Measurements from ENCODE around the gene CLK1. TPM values are rescaled to one million over a fixed set of nuclear protein-coding genes. Genes with fewer than 3 reads are reported as not detected.

The CLK1 gene
- total and polyA plus RNA-seq, 2 of the 13 experiments (the other 11 are each of a cell fraction or from before 2014, with no cell fraction given) = 66.6 to 101 TPM

DNA sequence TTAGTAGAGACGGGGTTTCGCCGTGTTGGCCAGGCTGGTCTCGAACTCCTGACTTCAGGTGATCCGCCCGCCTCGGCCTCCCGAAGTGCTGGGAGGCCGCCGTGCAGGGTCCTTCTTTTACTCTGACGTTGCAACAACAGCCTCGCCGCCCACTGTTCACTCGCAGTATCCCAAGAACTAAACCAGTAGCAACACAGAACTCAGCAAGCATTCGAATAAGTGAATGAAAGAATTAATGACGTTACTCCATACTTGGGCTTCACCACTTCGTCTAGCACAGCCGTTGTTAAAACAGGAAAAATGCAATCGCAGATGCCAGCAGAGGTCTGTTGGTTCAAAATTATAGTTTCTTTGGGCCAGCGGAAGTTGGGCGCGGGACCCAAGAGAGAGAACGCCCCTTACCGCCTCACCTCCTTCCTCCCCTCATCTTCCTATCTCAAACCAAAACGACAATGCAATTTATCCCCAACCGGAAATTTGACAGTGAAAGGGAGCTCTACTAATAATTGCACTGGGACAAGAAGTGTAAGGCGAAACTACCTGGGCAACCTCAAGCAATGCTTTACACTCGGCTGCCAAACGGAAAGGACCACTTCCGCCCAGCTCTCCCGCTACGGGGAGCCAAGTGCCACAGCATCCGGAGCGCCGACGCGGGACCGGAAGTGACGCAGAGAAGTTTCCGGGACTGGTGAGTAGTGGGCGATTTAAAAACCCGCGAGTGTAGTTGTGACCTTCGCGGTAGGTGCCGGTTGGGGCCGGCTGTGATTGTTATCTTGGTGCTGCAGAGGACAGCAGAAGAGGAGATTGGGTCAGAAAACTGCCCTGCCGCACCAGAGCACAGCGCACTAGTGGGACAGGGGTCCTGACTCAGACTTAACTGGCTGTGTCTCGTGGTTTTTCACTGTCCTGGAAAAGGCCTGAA is 24.5 kb upstream of the CLK1 start, which contains the start of the genes NIF3L1 and PPIL3 (continued):
- TF ChIP-seq, protein P1, sequence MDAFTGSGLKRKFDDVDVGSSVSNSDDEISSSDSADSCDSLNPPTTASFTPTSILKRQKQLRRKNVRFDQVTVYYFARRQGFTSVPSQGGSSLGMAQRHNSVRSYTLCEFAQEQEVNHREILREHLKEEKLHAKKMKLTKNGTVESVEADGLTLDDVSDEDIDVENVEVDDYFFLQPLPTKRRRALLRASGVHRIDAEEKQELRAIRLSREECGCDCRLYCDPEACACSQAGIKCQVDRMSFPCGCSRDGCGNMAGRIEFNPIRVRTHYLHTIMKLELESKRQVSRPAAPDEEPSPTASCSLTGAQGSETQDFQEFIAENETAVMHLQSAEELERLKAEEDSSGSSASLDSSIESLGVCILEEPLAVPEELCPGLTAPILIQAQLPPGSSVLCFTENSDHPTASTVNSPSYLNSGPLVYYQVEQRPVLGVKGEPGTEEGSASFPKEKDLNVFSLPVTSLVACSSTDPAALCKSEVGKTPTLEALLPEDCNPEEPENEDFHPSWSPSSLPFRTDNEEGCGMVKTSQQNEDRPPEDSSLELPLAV (CRISPR knock-in tag; conservative IDR thresholded peaks at IDR 0.05; ENCODE audit: low read depth) = no peak
- TF ChIP-seq ZC3H13 (CRISPR knock-in tag; IDR thresholded peaks at IDR 0.05) = 0 out of 2 replicates have a peak, but pooled peaks have one; percentile 17
- TF ChIP-seq, protein P2, sequence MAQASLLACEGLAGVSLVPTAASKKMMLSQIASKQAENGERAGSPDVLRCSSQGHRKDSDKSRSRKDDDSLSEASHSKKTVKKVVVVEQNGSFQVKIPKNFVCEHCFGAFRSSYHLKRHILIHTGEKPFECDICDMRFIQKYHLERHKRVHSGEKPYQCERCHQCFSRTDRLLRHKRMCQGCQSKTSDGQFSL (CRISPR knock-in tag; IDR thresholded peaks at IDR 0.05) = no peak
- no peak; the same call in 1 of the 2 replicates for TF ChIP-seq ZNF33A (CRISPR knock-in tag; IDR thresholded peaks at IDR 0.05; ENCODE audit: borderline replicate concordance)
- peak; percentile 77 for TF ChIP-seq RFX5 (IDR thresholded peaks at IDR 0.05; ENCODE audit: low read depth, low read length)
- TF ChIP-seq REL (CRISPR knock-in tag; conservative IDR thresholded peaks at IDR 0.05) = no peak; the same call in 1 of the 2 replicates
- TF ChIP-seq, protein P3, sequence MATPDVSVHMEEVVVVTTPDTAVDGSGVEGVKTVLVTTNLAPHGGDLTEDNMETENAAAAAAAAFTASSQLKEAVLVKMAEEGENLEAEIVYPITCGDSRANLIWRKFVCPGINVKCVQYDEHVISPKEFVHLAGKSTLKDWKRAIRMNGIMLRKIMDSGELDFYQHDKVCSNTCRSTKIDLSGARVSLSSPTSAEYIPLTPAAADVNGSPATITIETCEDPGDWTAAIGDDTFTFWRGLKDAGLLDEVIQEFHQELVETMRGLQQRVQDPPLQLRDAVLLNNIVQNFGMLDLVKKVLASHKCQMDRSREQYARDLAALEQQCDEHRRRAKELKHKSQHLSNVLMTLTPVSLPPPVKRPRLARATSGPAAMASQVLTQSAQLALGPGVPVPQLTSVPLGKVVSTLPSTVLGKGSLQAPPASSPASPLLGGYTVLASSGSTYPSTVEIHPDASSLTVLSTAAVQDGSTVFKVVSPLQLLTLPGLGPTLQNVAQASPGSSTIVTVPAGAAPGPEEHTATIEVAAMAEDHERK (CRISPR knock-in tag; IDR thresholded peaks at IDR 0.05; ENCODE audit: low read depth) = no peak; the same call in 1 of the 2 replicates
- TF ChIP-seq, protein P4, sequence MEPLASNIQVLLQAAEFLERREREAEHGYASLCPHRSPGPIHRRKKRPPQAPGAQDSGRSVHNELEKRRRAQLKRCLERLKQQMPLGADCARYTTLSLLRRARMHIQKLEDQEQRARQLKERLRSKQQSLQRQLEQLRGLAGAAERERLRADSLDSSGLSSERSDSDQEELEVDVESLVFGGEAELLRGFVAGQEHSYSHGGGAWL (CRISPR knock-in tag; IDR thresholded peaks at IDR 0.05) = no peak; the same call in none of the 2 replicates
- no peak for TF ChIP-seq ZNF446 (CRISPR knock-in tag; IDR thresholded peaks at IDR 0.05)
- no peak; the same call in 1 of the 2 replicates for TF ChIP-seq ZBTB3 (CRISPR knock-in tag; IDR thresholded peaks at IDR 0.05; ENCODE audit: borderline replicate concordance, low read depth)
- TF ChIP-seq ZNF230 (CRISPR knock-in tag; IDR thresholded peaks at IDR 0.05) = 0 out of 2 replicates have a peak, but pooled peaks have one; percentile 80
- peak; percentile 81 for TF ChIP-seq NFKB2 (CRISPR knock-in tag; IDR thresholded peaks at IDR 0.05; ENCODE audit: borderline replicate concordance)
- TF ChIP-seq, protein P5, sequence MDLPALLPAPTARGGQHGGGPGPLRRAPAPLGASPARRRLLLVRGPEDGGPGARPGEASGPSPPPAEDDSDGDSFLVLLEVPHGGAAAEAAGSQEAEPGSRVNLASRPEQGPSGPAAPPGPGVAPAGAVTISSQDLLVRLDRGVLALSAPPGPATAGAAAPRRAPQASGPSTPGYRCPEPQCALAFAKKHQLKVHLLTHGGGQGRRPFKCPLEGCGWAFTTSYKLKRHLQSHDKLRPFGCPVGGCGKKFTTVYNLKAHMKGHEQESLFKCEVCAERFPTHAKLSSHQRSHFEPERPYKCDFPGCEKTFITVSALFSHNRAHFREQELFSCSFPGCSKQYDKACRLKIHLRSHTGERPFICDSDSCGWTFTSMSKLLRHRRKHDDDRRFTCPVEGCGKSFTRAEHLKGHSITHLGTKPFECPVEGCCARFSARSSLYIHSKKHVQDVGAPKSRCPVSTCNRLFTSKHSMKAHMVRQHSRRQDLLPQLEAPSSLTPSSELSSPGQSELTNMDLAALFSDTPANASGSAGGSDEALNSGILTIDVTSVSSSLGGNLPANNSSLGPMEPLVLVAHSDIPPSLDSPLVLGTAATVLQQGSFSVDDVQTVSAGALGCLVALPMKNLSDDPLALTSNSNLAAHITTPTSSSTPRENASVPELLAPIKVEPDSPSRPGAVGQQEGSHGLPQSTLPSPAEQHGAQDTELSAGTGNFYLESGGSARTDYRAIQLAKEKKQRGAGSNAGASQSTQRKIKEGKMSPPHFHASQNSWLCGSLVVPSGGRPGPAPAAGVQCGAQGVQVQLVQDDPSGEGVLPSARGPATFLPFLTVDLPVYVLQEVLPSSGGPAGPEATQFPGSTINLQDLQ (CRISPR knock-in tag; IDR thresholded peaks at IDR 0.05) = no peak
- TF ChIP-seq ZNF552 (CRISPR knock-in tag; IDR thresholded peaks at IDR 0.05; ENCODE audit: borderline replicate concordance) = no peak; the same call in 1 of the 2 replicates
- TF ChIP-seq ZSCAN29 (CRISPR knock-in tag; conservative IDR thresholded peaks at IDR 0.05) = peak; percentile 4; the same call in 1 of the 2 replicates
- TF ChIP-seq TBX2 (CRISPR knock-in tag; IDR thresholded peaks at IDR 0.05; ENCODE audit: borderline replicate concordance) = peak; percentile 73; the same call in 1 of the 2 replicates
- peak; percentile 88; the same call in 1 of the 2 replicates for TF ChIP-seq SIX1 (CRISPR knock-in tag; IDR thresholded peaks at IDR 0.05; ENCODE audit: borderline replicate concordance)
- 0 out of 2 replicates have a peak, but pooled peaks have one; percentile 54 for TF ChIP-seq ZNF383 (CRISPR knock-in tag; IDR thresholded peaks at IDR 0.05; ENCODE audit: borderline replicate concordance)
- no peak for TF ChIP-seq ZNF720 (CRISPR knock-in tag; IDR thresholded peaks at IDR 0.05)
- peak; percentile 59; the same call in 1 of the 2 replicates for TF ChIP-seq MEF2D (CRISPR knock-in tag; IDR thresholded peaks at IDR 0.05)
